ENCODE measurements around the gene GPR84.

- no peak for TF ChIP-seq CSDC2 (CRISPR knock-in tag; IDR thresholded peaks at IDR 0.05)
- TF ChIP-seq ARNTL (CRISPR knock-in tag; IDR thresholded peaks at IDR 0.05; ENCODE audit: borderline replicate concordance, low read depth), result no peak
- TF ChIP-seq ZFP30 (CRISPR knock-in tag; IDR thresholded peaks at IDR 0.05), result no peak
- TF ChIP-seq TSHZ2 (CRISPR knock-in tag; IDR thresholded peaks at IDR 0.05), result no peak
- TF ChIP-seq, protein P1, sequence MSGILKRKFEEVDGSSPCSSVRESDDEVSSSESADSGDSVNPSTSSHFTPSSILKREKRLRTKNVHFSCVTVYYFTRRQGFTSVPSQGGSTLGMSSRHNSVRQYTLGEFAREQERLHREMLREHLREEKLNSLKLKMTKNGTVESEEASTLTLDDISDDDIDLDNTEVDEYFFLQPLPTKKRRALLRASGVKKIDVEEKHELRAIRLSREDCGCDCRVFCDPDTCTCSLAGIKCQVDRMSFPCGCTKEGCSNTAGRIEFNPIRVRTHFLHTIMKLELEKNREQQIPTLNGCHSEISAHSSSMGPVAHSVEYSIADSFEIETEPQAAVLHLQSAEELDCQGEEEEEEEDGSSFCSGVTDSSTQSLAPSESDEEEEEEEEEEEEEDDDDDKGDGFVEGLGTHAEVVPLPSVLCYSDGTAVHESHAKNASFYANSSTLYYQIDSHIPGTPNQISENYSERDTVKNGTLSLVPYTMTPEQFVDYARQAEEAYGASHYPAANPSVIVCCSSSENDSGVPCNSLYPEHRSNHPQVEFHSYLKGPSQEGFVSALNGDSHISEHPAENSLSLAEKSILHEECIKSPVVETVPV (CRISPR knock-in tag; IDR thresholded peaks at IDR 0.05), result no peak
- no peak for TF ChIP-seq ZFP3 (CRISPR knock-in tag; IDR thresholded peaks at IDR 0.05)
- no peak for TF ChIP-seq ZNF565 (CRISPR knock-in tag; conservative IDR thresholded peaks at IDR 0.05; ENCODE audit: low read depth)
- no peak for TF ChIP-seq ZNF70 (CRISPR knock-in tag; IDR thresholded peaks at IDR 0.05)
- TF ChIP-seq, protein P2, sequence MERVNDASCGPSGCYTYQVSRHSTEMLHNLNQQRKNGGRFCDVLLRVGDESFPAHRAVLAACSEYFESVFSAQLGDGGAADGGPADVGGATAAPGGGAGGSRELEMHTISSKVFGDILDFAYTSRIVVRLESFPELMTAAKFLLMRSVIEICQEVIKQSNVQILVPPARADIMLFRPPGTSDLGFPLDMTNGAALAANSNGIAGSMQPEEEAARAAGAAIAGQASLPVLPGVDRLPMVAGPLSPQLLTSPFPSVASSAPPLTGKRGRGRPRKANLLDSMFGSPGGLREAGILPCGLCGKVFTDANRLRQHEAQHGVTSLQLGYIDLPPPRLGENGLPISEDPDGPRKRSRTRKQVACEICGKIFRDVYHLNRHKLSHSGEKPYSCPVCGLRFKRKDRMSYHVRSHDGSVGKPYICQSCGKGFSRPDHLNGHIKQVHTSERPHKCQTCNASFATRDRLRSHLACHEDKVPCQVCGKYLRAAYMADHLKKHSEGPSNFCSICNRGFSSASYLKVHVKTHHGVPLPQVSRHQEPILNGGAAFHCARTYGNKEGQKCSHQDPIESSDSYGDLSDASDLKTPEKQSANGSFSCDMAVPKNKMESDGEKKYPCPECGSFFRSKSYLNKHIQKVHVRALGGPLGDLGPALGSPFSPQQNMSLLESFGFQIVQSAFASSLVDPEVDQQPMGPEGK (CRISPR knock-in tag; IDR thresholded peaks at IDR 0.05; ENCODE audit: borderline replicate concordance), result no peak
- TF ChIP-seq BACH2 (CRISPR knock-in tag; IDR thresholded peaks at IDR 0.05; ENCODE audit: borderline replicate concordance), result no peak
- TF ChIP-seq GLIS3 (CRISPR knock-in tag; IDR thresholded peaks at IDR 0.05), result no peak
Observed at GRCh38 chr12:54368025-54368708, 3.9 kb upstream of the GPR84 start.
